Measurements from ENCODE around the gene IMP3.

GRCh38 chr15:75654201-75654907 is 14.3 kb upstream of the IMP3 start:
- TF ChIP-seq CTCF (conservative IDR thresholded peaks at IDR 0.05; ENCODE audit: low read depth, low read length) (no peak), EZH2 (IDR thresholded peaks at IDR 0.05; ENCODE audit: borderline replicate concordance, low read depth, low read length, poor library complexity, severe bottlenecking) (no peak)
